Hippocampal formation (tissue), 2 donors: ENCODE measurements around the gene LTC4S.
"Not testable (repeated sequence)": the region's sequence is repeated elsewhere in the genome, so short reads cannot be mapped to it uniquely, and the experiment has no call there.

Source experiments
- DNase-seq, 2 donors: peaks; one replicate each; lab custom pipeline; 2025; lab: John Stamatoyannopoulos, UW

LTC4S gene

GRCh38 chr5:179793468-179794139 lies at the start of gene LTC4S:
Gene LTC4S, plus strand, starts transcription at chr5:179793986. Its CDS starts 95 bp downstream, at chr5:179794081.
- DNase-seq = peak; percentile 50 to 55

GRCh38 chr5:179744106-179744505 lies 49.7 kb upstream of the LTC4S start:
- not testable (repeated sequence) for DNase-seq

- no peak for DNase-seq
Measured at GRCh38 chr5:179746872-179747271, 46.9 kb upstream of the LTC4S start.

DNA sequence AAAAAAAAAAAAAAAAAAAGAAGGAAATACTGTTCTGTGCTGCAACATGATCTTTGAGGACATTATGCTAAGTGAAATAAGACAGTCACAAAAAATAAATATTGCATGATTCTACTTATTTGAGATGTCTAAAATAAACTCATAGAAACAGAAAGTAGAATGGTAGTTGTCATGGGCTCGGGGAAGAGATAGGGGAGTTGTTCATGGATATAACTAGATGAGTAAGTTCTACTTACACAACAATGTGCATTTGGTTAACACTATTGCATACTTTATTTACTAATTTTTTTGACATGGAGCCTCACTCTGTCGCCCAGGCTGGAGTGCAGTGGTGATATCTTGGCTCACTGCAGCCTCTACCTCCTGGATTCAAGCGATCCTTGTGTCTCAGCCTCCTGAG lies 46.0 kb upstream of the LTC4S start:
- DNase-seq = no peak

GRCh38 chr5:179749857-179750508 lies 43.8 kb upstream of the LTC4S start:
- no peak for DNase-seq

DNA sequence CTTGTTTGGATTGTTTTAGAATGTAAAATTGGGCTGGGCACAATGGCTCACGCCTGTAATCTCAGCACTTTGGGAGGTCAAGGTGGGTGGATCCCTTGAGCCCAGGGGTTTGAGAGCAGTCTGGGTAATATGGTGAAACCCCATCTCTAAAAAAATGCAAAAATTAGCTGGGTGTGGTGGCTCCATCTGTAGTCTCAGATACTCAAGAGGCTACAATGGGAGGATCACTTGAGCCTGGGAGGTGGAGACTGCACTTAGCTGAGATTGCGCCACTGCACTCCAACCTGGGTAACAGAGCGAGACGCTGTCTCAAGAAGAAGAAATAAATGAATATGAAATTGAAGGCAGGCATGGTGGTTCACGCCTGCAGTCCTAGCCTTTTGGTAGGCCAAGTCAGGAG lies 39.8 kb upstream of the LTC4S start:
- no peak for DNase-seq

- DNase-seq = no peak
Measured at GRCh38 chr5:179755022-179755421, 38.8 kb upstream of the LTC4S start.

- DNase-seq = no peak
Measured at GRCh38 chr5:179758955-179759354, 34.8 kb upstream of the LTC4S start.

- no peak for DNase-seq
Measured at GRCh38 chr5:179759581-179760551, 33.9 kb upstream of the LTC4S start.

GRCh38 chr5:179762079-179762780 lies 31.6 kb upstream of the LTC4S start:
- no peak for DNase-seq

DNA sequence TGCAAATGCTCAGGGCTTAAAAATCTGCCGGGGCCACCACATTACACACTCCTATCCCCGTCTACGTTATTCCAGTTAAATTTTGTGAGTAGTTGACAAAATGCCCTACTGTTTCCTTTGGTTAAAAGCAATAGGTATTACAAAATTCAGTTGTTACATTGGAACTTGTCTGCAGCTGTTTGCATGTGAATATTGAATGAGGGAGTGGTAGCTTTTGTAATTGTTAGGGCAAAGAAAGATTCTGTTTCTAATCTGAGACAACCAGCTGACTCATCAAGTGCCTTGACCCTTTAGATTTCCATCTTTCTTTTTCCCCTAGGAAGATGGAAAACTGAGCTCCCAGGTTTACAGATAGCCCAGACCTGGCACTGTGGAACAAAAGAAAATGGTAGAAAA lies 31.0 kb upstream of the LTC4S start:
- no peak for DNase-seq

DNA sequence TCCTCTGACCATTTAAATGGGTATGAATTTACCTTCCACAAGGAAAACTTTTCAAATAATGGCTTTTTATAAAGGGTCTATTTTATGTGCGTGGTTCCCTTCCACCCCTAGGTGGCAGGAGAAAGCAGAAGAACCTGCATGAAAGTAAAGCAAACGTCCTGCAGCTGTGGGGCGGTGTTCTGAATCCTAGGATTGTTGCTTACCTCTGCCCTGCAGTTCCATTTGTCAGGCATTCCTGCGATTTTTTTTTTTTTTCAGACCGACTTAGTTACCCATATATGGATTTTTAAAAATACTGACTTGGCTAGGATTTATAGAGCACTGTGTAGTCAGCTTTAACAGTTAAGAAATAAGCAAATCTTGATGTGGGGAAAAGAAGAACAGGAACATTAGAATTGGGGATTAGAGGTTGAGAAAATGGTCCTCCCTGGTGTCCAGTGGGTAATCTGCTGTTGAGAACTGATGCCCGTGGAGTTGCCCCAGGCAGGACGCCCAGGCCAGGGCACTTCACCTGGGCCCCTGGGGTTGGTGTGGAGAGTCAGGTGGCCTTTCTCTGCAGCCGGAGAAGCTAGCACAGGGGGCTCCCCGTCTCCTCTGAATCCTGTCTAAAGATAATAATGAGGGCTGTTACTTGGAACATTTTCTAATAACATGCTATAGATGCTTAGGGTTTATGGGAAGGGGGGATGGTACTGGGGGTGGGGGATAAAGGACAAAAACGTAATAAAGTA lies 30.4 kb upstream of the LTC4S start:
- DNase-seq = peak; percentile 34 to 47

DNA sequence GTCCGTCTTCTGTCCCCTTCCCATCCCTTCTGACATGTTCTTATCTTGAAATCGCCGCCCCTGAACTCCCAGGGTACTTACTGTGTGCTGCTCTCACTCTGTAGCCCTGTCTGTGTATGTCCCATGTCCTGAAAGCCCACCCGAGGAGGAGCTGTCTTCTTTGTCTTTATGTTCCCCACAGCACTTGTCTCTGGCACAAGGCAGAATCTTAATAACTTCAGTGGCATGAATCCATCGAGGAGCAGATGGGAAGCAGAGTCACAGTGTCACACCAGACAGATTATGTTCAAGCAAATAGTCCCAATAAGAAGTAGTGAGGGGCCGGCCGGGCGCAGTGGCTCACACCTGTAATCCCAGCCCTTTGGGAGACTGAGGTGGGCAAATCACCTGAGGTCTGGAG lies 29.7 kb upstream of the LTC4S start:
- DNase-seq = no peak

- no peak for DNase-seq
Measured at GRCh38 chr5:179765400-179765799, 28.4 kb upstream of the LTC4S start.

DNA sequence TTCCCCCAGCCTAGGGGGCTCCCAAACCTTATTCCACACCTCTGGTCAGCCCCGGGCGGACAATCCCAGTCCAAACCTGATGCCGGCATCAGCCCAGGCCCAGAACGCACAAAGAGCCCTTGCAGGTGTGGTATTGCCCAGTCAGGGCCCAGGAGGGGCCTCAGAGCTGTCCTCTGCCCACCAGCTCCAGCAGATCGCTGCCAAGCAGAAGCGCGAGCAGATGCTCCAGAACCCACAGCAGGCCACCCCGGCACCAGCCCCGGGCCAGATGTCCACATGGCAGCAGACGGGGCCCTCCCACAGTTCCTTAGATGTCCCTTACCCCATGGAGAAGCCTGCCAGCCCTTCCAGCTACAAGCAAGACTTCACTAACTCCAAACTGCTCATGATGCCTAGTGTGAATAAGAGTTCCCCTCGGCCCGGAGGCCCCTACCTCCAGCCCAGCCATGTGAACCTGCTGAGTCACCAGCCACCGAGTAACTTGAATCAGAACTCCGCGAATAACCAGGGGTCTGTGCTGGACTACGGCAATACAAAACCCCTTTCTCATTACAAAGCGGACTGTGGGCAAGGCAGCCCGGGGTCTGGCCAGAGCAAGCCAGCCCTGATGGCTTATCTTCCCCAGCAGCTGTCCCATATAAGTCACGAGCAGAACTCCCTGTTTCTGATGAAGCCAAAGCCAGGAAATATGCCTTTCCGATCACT lies 27.6 kb upstream of the LTC4S start:
- DNase-seq = no peak

DNA sequence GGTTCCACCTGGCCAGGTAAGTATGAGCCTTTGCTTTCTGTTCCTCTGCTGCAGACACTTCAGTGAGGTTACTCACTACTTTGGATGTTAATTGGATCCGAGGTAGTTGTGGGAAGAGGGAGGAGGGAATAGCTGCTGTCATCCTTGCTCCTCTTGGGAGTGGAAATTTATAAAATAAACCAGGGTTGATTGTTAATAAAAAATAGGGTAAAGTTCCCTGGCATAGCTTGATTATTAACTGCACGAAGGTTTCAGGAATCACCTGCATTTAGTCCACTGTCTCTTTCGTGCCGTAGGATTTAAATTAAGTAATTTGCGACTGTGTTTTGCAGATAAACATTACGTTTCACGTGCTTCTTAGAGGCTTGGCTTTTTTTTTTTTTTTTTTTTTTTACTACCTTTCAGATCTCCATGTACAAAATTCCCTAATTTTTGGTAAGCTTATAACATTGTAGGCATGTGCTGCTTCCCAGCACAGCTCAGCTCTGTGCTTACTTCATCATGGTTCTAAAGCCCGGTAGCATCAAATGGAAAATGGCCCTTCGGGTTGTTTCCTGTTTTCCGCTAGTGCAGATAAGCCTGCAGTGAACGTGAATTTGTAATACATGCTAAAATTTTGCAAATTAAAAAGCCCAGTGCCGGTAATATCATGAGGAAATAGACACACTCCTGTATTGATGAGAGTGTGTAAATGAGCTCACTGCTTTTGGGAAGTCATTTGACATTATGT lies 26.9 kb upstream of the LTC4S start:
- DNase-seq = no peak

GRCh38 chr5:179767496-179768100 lies 26.2 kb upstream of the LTC4S start:
- DNase-seq = no peak

GRCh38 chr5:179768326-179769085 lies 25.3 kb upstream of the LTC4S start:
- no peak for DNase-seq

- no peak for DNase-seq
Measured at GRCh38 chr5:179769271-179769670, 24.5 kb upstream of the LTC4S start.
